CD14-positive monocyte (primary cell): Measurements from ENCODE around the gene CDCA8. TPM values are rescaled to one million over a fixed set of nuclear protein-coding genes. Genes with fewer than 3 reads are reported as not detected.

ENCODE experiments used
- DNase-seq, 3 donors: peaks; one replicate each; pipeline ENCODE4 v3.0.0-alpha.2; 2011 to 2022
- H2AFZ ChIP-seq: 2 replicates; pipeline ENCODE4 v1.6.0; 2012; ENCODE audit warnings: mild to moderate bottlenecking, low read depth, low read length, inconsistent platforms; ENCODE audit not compliant: insufficient read depth, poor library complexity, severe bottlenecking
- H3K27ac ChIP-seq, 2 donors: 1 replicate in 1 of 2; 2 replicates in 1 of 2; pipeline ENCODE4 v1.5.1; 2012 to 2013; ENCODE audit warnings: low read length in 2 of 2, control low read depth in 1 of 2, inconsistent platforms in 1 of 2, low read depth in 1 of 2, mild to moderate bottlenecking in 1 of 2
- H3K27me3 ChIP-seq, 2 donors: one replicate each; pipeline versions ENCODE4 v1.6.0 to v1.6.1; 2011 to 2013; ENCODE audit warnings: low read length in 2 of 2; ENCODE audit not compliant: control insufficient read depth in 2 of 2, insufficient read depth in 2 of 2
- H3K36me3 ChIP-seq, 2 donors: replicated peaks in 1 of 2; 1 replicate in 1 of 2; 2 replicates in 1 of 2; pipeline versions ENCODE4 v1.5.1 to v1.6.1; 2012 to 2013; ENCODE audit warnings: low read length in 2 of 2, control low read depth in 1 of 2, inconsistent platforms in 1 of 2, mild to moderate bottlenecking in 1 of 2; ENCODE audit not compliant: insufficient read depth in 2 of 2, control insufficient read depth in 1 of 2
- H3K4me1 ChIP-seq, 2 donors: 1 replicate in 1 of 2; 2 replicates in 1 of 2; pipeline versions ENCODE4 v1.5.1 to v1.6.1; 2012 to 2013; ENCODE audit warnings: low read length in 2 of 2, control low read depth in 1 of 2, inconsistent platforms in 1 of 2, mild to moderate bottlenecking in 1 of 2, moderate library complexity in 1 of 2; ENCODE audit not compliant: insufficient read depth in 2 of 2, control insufficient read depth in 1 of 2
- H3K4me2 ChIP-seq: replicated peaks from 2 replicates; pipeline ENCODE3; 2012; ENCODE audit warnings: low read length, moderate library complexity, mild to moderate bottlenecking; ENCODE audit not compliant: poor library complexity, severe bottlenecking; ENCODE audit errors: extremely low read depth
- H3K4me3 ChIP-seq, 3 experiments: fragments of 200-600 bp in 1 of 3; sonication (generic) in 1 of 3; replicated peaks in 1 of 3; 1 replicate in 2 of 3; 2 replicates in 1 of 3; pipeline ENCODE4 v1.5.1; 2011 to 2013; ENCODE audit warnings: low read length in 3 of 3, mild to moderate bottlenecking in 3 of 3, control low read depth in 2 of 3, low read depth in 2 of 3, inconsistent platforms in 1 of 3, moderate library complexity in 1 of 3
- H3K79me2 ChIP-seq: 2 replicates; pipeline ENCODE4 v1.6.0; 2012; ENCODE audit warnings: mild to moderate bottlenecking, control low read depth, inconsistent platforms, low read length, moderate library complexity; ENCODE audit not compliant: insufficient read depth
- H3K9ac ChIP-seq: 2 replicates; pipeline ENCODE4 v1.6.0; 2017; ENCODE audit warnings: low read length, mild to moderate bottlenecking; ENCODE audit not compliant: insufficient read depth, poor library complexity, severe bottlenecking
- H3K9me3 ChIP-seq, 2 donors: replicated peaks in 1 of 2; 1 replicate in 1 of 2; 2 replicates in 1 of 2; pipeline versions ENCODE4 v1.5.1 to v1.6.1; 2012 to 2013; ENCODE audit warnings: low read length in 2 of 2, control low read depth in 1 of 2; ENCODE audit not compliant: control insufficient read depth in 1 of 2, insufficient read depth in 1 of 2
- H4K20me1 ChIP-seq: 2 replicates; pipeline ENCODE4 v1.6.0; 2012; ENCODE audit warnings: mild to moderate bottlenecking, low read length, control low read depth, moderate library complexity; ENCODE audit not compliant: insufficient read depth
- H3K27ac Mint-ChIP-seq, 7 donors: one replicate each; pipeline ENCODE4 v1.8.0; 2020; ENCODE audit warnings: mild to moderate bottlenecking in 7 of 7, mixed read lengths in 7 of 7, moderate library complexity in 6 of 7, inconsistent platforms in 2 of 7
- H3K27me3 Mint-ChIP-seq, 3 donors: one replicate each; pipeline ENCODE4 v1.8.0; 2021 to 2022; ENCODE audit warnings: low read depth in 3 of 3, mild to moderate bottlenecking in 3 of 3, mixed read lengths in 3 of 3, moderate library complexity in 3 of 3, inconsistent platforms in 1 of 3
- H3K36me3 Mint-ChIP-seq, 2 donors: one replicate each; pipeline ENCODE4 v1.8.0; 2020; ENCODE audit warnings: mixed read lengths in 2 of 2, inconsistent platforms in 1 of 2, mild to moderate bottlenecking in 1 of 2
- H3K4me1 Mint-ChIP-seq: one replicate; pipeline ENCODE4 v1.8.0; 2020; ENCODE audit warnings: mild to moderate bottlenecking, mixed read lengths
- H3K4me3 Mint-ChIP-seq, 2 donors: one replicate each; pipeline ENCODE4 v1.8.0; 2020; ENCODE audit warnings: mild to moderate bottlenecking in 2 of 2, mixed read lengths in 2 of 2, moderate library complexity in 1 of 2
- H3K9me3 Mint-ChIP-seq, 7 donors: one replicate each; pipeline ENCODE4 v1.8.0; 2020 to 2022; ENCODE audit warnings: mixed read lengths in 7 of 7, mild to moderate bottlenecking in 6 of 7, moderate library complexity in 6 of 7, inconsistent platforms in 2 of 7
- WGBS: methylation state at CpG from one replicate; pipeline ENCODE4 v1.1.5; 2013; ENCODE audit warnings: missing lambda C conversion rate; ENCODE audit not compliant: insufficient coverage; 5-methylcytosine and 5-hydroxymethylcytosine counted together
- intact Hi-C, 2 donors: fragments of 100-400 bp; cut with micrococcal nuclease; formaldehyde crosslinking; loops; one replicate each; pipeline versions ENCODE4 v1.15.0 to v1.15.1; 2023
- polyA plus RNA-seq, 3 donors: library from polyadenylated mRNA; depleted of rRNA in 1 of 3; unstranded in 2 of 3; stranded (reverse) in 1 of 3; fragments of 300-500 nt in 2 of 3; fragments of >200 nt in 1 of 3; fragmentation: Illumina TruSeq in 2 of 3; gene quantifications; 1 replicate in 2 of 3; 2 replicates in 1 of 3; pipeline ENCODE4 v1.2.3, GENCODE V29; 2012 to 2021
- TF ChIP-seq, protein P1 (sequence below): fragments of 200-600 bp; IDR thresholded peaks from one replicate; pipeline ENCODE4 v1.8.0; 2022; ENCODE audit warnings: antibody characterized with exemption, mild to moderate bottlenecking

Gene CDCA8
- polyA plus RNA-seq, 3 donors: 0.09 to 0.67 (median 0.60) TPM

GRCh38 chr1:37725851-37726613, 33.7 kb downstream of the CDCA8 start:
- Mint-ChIP-seq H3K9me3 (no peaks in the 10 kb centered on the region), H3K4me3 (no peak overlapping the region), H3K27ac (no peak overlapping the region), H3K4me1 (peaks cover 3% of the 10 kb centered on the region), H3K36me3 (no peaks in the 10 kb centered on the region), H3K27me3 (peaks cover 16 to 29% (median 21%) of the 10 kb centered on the region in 3 donors)
- intact Hi-C loops: no loop called here
- H3K9ac ChIP-seq: no peak overlapping the region
- no peaks in the 10 kb centered on the region for H3K36me3 ChIP-seq
- TF ChIP-seq, protein P1, sequence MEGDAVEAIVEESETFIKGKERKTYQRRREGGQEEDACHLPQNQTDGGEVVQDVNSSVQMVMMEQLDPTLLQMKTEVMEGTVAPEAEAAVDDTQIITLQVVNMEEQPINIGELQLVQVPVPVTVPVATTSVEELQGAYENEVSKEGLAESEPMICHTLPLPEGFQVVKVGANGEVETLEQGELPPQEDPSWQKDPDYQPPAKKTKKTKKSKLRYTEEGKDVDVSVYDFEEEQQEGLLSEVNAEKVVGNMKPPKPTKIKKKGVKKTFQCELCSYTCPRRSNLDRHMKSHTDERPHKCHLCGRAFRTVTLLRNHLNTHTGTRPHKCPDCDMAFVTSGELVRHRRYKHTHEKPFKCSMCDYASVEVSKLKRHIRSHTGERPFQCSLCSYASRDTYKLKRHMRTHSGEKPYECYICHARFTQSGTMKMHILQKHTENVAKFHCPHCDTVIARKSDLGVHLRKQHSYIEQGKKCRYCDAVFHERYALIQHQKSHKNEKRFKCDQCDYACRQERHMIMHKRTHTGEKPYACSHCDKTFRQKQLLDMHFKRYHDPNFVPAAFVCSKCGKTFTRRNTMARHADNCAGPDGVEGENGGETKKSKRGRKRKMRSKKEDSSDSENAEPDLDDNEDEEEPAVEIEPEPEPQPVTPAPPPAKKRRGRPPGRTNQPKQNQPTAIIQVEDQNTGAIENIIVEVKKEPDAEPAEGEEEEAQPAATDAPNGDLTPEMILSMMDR: no peak
- no peaks in the 10 kb centered on the region for H4K20me1 ChIP-seq
- H3K4me2 ChIP-seq: no peak overlapping the region
- no peaks in the 10 kb centered on the region for H3K79me2 ChIP-seq
- no peak for DNase-seq
- peaks cover 0 to 3% of the 10 kb centered on the region in 2 donors for H3K27me3 ChIP-seq
- no peaks in the 10 kb centered on the region for H3K9me3 ChIP-seq
- WGBS: 87% methylated on average over 11 of the region's 14 CpGs
- H2AFZ ChIP-seq: no peak overlapping the region
- no peak overlapping the region for H3K27ac ChIP-seq
- no peaks in the 10 kb centered on the region for H3K4me1 ChIP-seq
- no peak overlapping the region for H3K4me3 ChIP-seq

DNA sequence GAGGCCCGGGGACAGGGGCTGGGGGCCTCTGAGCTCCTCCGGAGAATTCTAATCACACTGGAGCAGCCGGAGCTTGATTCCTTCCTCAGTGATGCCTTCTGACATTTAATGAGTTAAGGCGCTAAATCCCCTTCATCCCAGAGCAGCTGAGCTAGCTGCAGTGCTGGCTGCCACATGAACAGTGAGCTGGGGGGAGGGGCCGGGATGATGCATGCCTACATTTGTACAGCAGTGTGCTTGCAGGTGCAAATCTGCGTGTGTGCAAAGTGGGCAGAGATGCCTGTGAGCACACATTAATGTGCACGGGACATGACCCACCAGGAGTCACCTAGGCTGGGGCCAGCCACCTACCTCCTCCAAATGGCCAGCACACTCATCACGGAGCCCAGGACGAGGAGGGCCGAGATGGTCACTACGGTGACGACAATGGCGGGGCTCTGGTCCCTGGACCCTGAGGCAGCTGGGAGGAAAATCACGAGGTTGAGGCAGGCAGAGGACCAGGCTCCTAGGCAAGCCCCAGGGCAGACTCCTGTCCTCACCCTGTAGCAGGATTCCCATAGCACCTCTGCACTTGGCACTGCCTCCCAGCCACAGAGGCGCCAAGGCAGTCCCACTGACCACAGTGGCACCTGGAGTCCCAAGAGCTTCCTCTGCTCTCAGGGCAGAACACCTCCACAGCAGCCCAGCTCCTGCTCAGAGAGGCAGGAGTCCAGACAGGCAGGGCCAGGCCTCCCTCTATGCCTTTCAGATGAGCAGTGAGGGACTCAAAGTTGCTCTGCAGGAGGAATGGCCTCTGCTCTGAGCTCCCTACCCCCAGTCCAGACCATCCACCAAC, 34.7 kb downstream of the CDCA8 start:
- Histone ChIP-seq H3K27me3 (peaks cover 0 to 3% of the 10 kb centered on the region in 2 donors), H2AFZ (no peak overlapping the region), H3K4me1 (no peaks in the 10 kb centered on the region), H3K4me2 (no peak overlapping the region), H3K4me3 (no peak overlapping the region), H3K36me3 (no peaks in the 10 kb centered on the region), H3K9ac (no peak overlapping the region), H3K27ac (no peak overlapping the region), H3K79me2 (no peaks in the 10 kb centered on the region), H3K9me3 (no peaks in the 10 kb centered on the region), H4K20me1 (no peaks in the 10 kb centered on the region)
- H3K27ac Mint-ChIP-seq: no peak overlapping the region
- TF ChIP-seq, protein P1: no peak
- peaks cover 19 to 29% (median 21%) of the 10 kb centered on the region in 3 donors for H3K27me3 Mint-ChIP-seq
- H3K36me3 Mint-ChIP-seq: no peaks in the 10 kb centered on the region
- WGBS: 72% methylated on average over 11 of the region's 15 CpGs
- H3K4me1 Mint-ChIP-seq: peaks cover 3% of the 10 kb centered on the region
- H3K4me3 Mint-ChIP-seq: no peak overlapping the region
- intact Hi-C loops: no loop called here
- no peaks in the 10 kb centered on the region for H3K9me3 Mint-ChIP-seq
- DNase-seq: no peak
